ENCODE results near the gene PXDN. TPM values are rescaled to one million over a fixed set of nuclear protein-coding genes. Genes with fewer than 3 reads are reported as not detected.

The PXDN gene
- total RNA-seq, 4 donors from 2014 or later: 26.6 to 254 (median 59.8) TPM

DNA sequence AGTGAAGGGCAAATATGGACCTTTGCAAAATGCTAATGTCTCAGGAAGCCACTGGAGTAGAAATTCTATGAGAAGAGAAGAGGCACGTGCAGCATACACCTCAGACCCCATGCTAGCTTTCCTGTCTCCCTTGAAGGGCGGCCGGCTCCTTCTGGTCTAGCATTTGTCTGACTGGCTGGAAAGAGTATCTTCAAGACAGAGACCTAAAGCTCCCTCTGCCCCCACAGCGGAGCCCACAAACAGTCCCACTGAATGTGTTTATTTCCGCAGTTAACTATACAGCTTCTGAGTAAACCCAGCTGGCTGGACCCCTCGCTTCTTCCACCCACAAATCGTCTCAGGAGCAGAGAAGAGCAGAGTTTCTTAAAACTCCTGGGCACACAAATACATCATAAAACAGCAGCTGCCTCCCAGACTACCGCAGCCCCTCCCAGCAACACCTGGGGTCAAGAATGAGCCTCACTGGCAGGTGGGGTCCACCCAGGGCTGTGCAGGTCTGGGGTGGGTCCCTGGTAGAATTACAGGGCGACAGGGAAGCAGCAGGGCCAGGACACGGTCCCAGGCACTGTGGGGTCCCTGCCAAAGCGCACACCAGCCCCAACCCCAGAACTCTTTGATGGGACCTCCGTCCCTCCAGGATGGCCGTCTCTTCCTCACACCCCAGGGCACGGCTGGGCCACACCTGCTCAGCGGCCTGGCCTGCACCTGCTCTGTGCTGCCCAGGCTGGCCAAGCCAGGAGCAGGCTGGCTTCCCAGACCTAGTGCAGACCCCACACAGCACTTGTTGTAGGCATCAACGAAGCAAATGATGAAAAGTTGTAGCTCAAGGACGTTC lies 103.8 kb downstream of the PXDN start:
- Histone ChIP-seq H3K27me3 (no peaks in the 10 kb centered on the region), H3K36me3 (no peaks in the 10 kb centered on the region), H3K4me1 (no peaks in the 10 kb centered on the region), H3K27ac (no peak overlapping the region), H3K4me3 (no peak overlapping the region), H3K9me3 (no peaks in the 10 kb centered on the region)
- no peak for DNase-seq
- no peak for TF ChIP-seq POLR2A (IDR thresholded peaks at IDR 0.05)
- TF ChIP-seq, protein P1, sequence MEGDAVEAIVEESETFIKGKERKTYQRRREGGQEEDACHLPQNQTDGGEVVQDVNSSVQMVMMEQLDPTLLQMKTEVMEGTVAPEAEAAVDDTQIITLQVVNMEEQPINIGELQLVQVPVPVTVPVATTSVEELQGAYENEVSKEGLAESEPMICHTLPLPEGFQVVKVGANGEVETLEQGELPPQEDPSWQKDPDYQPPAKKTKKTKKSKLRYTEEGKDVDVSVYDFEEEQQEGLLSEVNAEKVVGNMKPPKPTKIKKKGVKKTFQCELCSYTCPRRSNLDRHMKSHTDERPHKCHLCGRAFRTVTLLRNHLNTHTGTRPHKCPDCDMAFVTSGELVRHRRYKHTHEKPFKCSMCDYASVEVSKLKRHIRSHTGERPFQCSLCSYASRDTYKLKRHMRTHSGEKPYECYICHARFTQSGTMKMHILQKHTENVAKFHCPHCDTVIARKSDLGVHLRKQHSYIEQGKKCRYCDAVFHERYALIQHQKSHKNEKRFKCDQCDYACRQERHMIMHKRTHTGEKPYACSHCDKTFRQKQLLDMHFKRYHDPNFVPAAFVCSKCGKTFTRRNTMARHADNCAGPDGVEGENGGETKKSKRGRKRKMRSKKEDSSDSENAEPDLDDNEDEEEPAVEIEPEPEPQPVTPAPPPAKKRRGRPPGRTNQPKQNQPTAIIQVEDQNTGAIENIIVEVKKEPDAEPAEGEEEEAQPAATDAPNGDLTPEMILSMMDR (IDR thresholded peaks at IDR 0.05): no peak
- intact Hi-C loops (cut with DNase I; ENCODE audit: low total_unique reads): no loop called here

DNA sequence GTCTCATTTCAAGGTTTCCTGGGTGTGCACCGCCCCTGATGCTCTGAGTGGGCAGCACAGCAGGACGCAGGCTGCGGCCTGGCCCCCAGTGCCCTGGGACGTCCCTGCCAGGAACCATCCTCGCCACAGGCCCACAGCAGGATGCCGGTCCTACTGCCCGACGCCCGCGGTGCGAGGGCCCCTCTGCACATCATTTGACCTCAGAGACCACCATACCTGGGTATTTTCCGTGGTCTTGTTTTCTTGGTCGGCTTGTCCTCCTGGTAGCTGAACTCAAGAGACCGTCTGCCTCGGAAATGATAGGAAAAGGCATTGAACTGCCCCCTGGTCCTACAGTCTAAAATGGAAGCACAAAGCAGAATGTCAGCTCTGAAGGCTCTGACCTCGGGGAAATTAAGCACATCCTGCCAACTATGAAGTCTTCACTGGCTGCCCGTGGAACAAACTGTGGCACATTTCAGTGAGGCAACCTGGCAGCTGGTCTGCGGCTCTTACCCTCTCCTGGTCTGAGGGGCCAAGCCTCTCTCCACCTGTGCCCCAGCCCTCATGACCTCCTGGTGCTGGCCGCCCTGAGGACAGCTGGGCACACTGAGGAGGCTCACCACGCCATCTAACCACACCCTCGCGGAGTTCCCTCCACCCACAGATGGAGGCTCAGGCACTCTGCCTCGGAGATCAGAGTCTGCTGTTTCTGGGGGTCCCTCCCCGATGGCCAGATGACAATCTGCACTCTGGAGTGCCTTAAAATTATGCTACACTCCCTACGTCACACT lies 105.0 kb downstream of the PXDN start:
- H3K27ac ChIP-seq: no peak overlapping the region
- DNase-seq: no peak
- H3K36me3 ChIP-seq: no peaks in the 10 kb centered on the region

DNA sequence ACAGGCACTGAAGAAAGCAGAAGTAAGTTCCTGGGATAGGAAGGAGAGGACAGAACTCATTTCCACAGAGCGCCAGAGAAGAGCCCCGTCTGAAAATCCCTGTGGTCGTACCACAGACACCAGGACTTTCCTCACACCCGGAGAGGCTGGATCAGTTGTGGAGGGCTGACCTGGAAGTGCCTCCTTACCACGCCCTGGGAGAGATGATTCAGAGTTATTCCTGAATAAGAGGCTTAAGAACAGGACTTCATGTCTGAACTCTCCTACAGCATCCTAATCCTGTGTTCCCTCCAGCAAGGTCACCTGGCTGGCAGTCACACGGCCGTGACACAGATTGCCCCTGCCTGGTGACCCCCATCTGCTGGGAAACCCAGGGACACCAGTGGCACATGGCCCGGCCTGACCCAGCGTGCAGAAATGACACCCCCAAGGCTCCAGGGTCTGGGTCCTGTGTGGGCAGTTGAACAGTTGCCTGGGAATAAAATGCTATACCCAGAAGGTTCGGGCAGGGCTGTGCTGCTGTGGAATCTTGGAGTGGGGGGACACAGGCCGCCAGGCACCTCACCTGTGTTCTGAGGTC lies 105.9 kb downstream of the PXDN start:
- TF ChIP-seq POLR2A (IDR thresholded peaks at IDR 0.05): no peak
- TF ChIP-seq, protein P1 (IDR thresholded peaks at IDR 0.05): no peak
- no peaks in the 10 kb centered on the region for H3K36me3 ChIP-seq
- H3K27ac ChIP-seq: no peak overlapping the region
- H3K9me3 ChIP-seq: no peaks in the 10 kb centered on the region
- intact Hi-C loops (cut with DNase I; ENCODE audit: low total_unique reads): no loop called here
- no peak for DNase-seq
- no peaks in the 10 kb centered on the region for H3K4me1 ChIP-seq
- H3K4me3 ChIP-seq: no peak overlapping the region
- H3K27me3 ChIP-seq: no peaks in the 10 kb centered on the region

More for the DNA sequence above, 105.0 kb downstream of the PXDN start:
- intact Hi-C loops (cut with DNase I; ENCODE audit: low total_unique reads): no loop called here
- Histone ChIP-seq H3K9me3 (no peaks in the 10 kb centered on the region), H3K4me1 (no peaks in the 10 kb centered on the region), H3K4me3 (no peak overlapping the region), H3K27me3 (no peaks in the 10 kb centered on the region)
- no peak for TF ChIP-seq POLR2A (IDR thresholded peaks at IDR 0.05)
- TF ChIP-seq, protein P1 (IDR thresholded peaks at IDR 0.05): no peak

- DNase-seq: no peak
- Histone ChIP-seq H3K27me3 (no peaks in the 10 kb centered on the region), H3K9me3 (no peaks in the 10 kb centered on the region), H3K36me3 (no peaks in the 10 kb centered on the region), H3K4me3 (no peak overlapping the region), H3K4me1 (no peaks in the 10 kb centered on the region), H3K27ac (no peak overlapping the region)
- intact Hi-C loops (cut with DNase I; ENCODE audit: low total_unique reads): no loop called here
- no peak for TF ChIP-seq POLR2A (IDR thresholded peaks at IDR 0.05)
- TF ChIP-seq, protein P1 (IDR thresholded peaks at IDR 0.05): no peak
Observed at GRCh38 chr2:1636791-1637415, 107.4 kb downstream of the PXDN start.
